H9 (cell line): ENCODE results near the gene SORCS2. TPM values are rescaled to one million over a fixed set of nuclear protein-coding genes. Genes with fewer than 3 reads are reported as not detected.

Source experiments
- DNase-seq: peaks from one replicate; pipeline ENCODE4 v3.0.0-alpha.2; 2017
- H2AFZ ChIP-seq: one replicate; pipeline ENCODE4 v1.6.1; 2013; ENCODE audit warnings: mild to moderate bottlenecking, low read length, control low read depth, moderate library complexity
- H2AK5ac ChIP-seq: 2 replicates; pipeline ENCODE4 v1.6.1; 2013; ENCODE audit warnings: low read length, control low read depth, mixed read lengths; ENCODE audit not compliant: insufficient read length
- H2BK120ac ChIP-seq: one replicate; pipeline ENCODE4 v1.6.1; 2013; ENCODE audit warnings: low read depth, mild to moderate bottlenecking, low read length, control low read depth, inconsistent platforms; ENCODE audit not compliant: poor library complexity, severe bottlenecking
- H2BK12ac ChIP-seq: 2 replicates; pipeline ENCODE4 v1.6.1; 2013; ENCODE audit warnings: low read length, control low read depth, mixed read lengths, low read depth; ENCODE audit not compliant: insufficient read length
- H2BK15ac ChIP-seq: 2 replicates; pipeline ENCODE4 v1.6.1; 2013; ENCODE audit warnings: low read depth, low read length, control low read depth
- H2BK20ac ChIP-seq: one replicate; pipeline ENCODE4 v1.6.1; 2013; ENCODE audit warnings: low read depth, mild to moderate bottlenecking, low read length, control low read depth, inconsistent platforms; ENCODE audit not compliant: poor library complexity, severe bottlenecking
- H2BK5ac ChIP-seq: 2 replicates; pipeline ENCODE4 v1.6.1; 2013; ENCODE audit warnings: low read length, control low read depth, mixed read lengths; ENCODE audit not compliant: insufficient read length
- H3K14ac ChIP-seq: 2 replicates; pipeline ENCODE4 v1.6.1; 2013; ENCODE audit warnings: low read length, control low read depth; ENCODE audit not compliant: insufficient read depth
- H3K18ac ChIP-seq: 2 replicates; pipeline ENCODE4 v1.6.1; 2013; ENCODE audit warnings: low read depth, mild to moderate bottlenecking, mixed read lengths, low read length, control low read depth; ENCODE audit not compliant: insufficient read length
- H3K23ac ChIP-seq: 2 replicates; pipeline ENCODE4 v1.6.1; 2013; ENCODE audit warnings: low read length, control low read depth, mixed read lengths, low read depth; ENCODE audit not compliant: insufficient read length
- H3K23me2 ChIP-seq: 2 replicates; pipeline ENCODE4 v1.6.1; 2013; ENCODE audit warnings: low read depth, mild to moderate bottlenecking, mixed read lengths, low read length, control low read depth; ENCODE audit not compliant: insufficient read length, poor library complexity, severe bottlenecking
- H3K27ac ChIP-seq: 2 replicates; pipeline ENCODE4 v1.5.1; 2013; ENCODE audit warnings: low read length, control low read depth, mixed read lengths, low read depth; ENCODE audit not compliant: insufficient read length
- H3K27me3 ChIP-seq: 2 replicates; pipeline ENCODE4 v1.6.1; 2013; ENCODE audit warnings: low read length, control low read depth, inconsistent platforms; ENCODE audit not compliant: insufficient read depth
- H3K4ac ChIP-seq: 2 replicates; pipeline ENCODE4 v1.6.1; 2013; ENCODE audit warnings: low read depth, mild to moderate bottlenecking, control low read depth, inconsistent platforms, low read length, moderate library complexity
- H3K4me1 ChIP-seq: 2 replicates; pipeline ENCODE4 v1.6.1; 2013; ENCODE audit warnings: low read length, control low read depth, inconsistent platforms; ENCODE audit not compliant: insufficient read depth
- H3K4me2 ChIP-seq: 2 replicates; pipeline ENCODE4 v1.6.1; 2013; ENCODE audit warnings: low read length, control low read depth, mixed read lengths; ENCODE audit not compliant: insufficient read length, insufficient read depth
- H3K56ac ChIP-seq: 2 replicates; pipeline ENCODE4 v1.6.1; 2013; ENCODE audit warnings: low read depth, mild to moderate bottlenecking, mixed read lengths, low read length, control low read depth; ENCODE audit not compliant: insufficient read length
- H3K79me1 ChIP-seq: 2 replicates; pipeline ENCODE4 v1.6.1; 2013; ENCODE audit warnings: low read depth, mild to moderate bottlenecking, moderate library complexity, low read length, control low read depth, inconsistent platforms; ENCODE audit not compliant: insufficient read depth, poor library complexity, severe bottlenecking
- H3K79me2 ChIP-seq: 2 replicates; pipeline ENCODE4 v1.6.1; 2013; ENCODE audit warnings: low read length, control low read depth, inconsistent platforms; ENCODE audit not compliant: insufficient read depth
- H3K9ac ChIP-seq: 2 replicates; pipeline ENCODE4 v1.6.1; 2013; ENCODE audit warnings: low read length, control low read depth, mixed read lengths; ENCODE audit not compliant: insufficient read length; ENCODE audit errors: extremely low read depth
- H3K9me3 ChIP-seq: one replicate; pipeline ENCODE4 v1.6.1; 2013; ENCODE audit warnings: low read depth, low read length, inconsistent platforms; ENCODE audit not compliant: control insufficient read depth
- H3T11ph ChIP-seq: one replicate; pipeline ENCODE4 v1.6.1; 2013; ENCODE audit warnings: mild to moderate bottlenecking, low read length, control low read depth, inconsistent platforms
- H4K20me1 ChIP-seq: one replicate; pipeline ENCODE4 v1.6.1; 2013; ENCODE audit not compliant: control insufficient read depth, insufficient read length, insufficient read depth
- H4K5ac ChIP-seq: 2 replicates; pipeline ENCODE4 v1.6.1; 2013; ENCODE audit warnings: low read depth, mild to moderate bottlenecking, mixed read lengths, low read length, control low read depth; ENCODE audit not compliant: insufficient read length
- H4K8ac ChIP-seq: replicated peaks from 2 replicates; pipeline ENCODE4 v1.6.1; 2013; ENCODE audit warnings: low read length, control low read depth, mixed read lengths, low read depth; ENCODE audit not compliant: insufficient read length
- H4K91ac ChIP-seq: 2 replicates; pipeline ENCODE4 v1.6.1; 2013; ENCODE audit warnings: low read depth, mild to moderate bottlenecking, moderate library complexity, mixed read lengths, low read length, control low read depth; ENCODE audit not compliant: insufficient read length
- H3K27ac Mint-ChIP-seq, 3 experiments: 2 replicates in 2 of 3; 3 replicates in 1 of 3; pipeline ENCODE4 v1.8.0; 2020 to 2021; ENCODE audit warnings: mixed read lengths in 3 of 3, mild to moderate bottlenecking in 1 of 3, moderate library complexity in 1 of 3
- H3K27me3 Mint-ChIP-seq: 2 replicates; pipeline ENCODE4 v1.8.0; 2021; ENCODE audit warnings: low read depth, mild to moderate bottlenecking, moderate library complexity, mixed read lengths
- H3K36me3 Mint-ChIP-seq, 3 experiments: 2 replicates in 2 of 3; 3 replicates in 1 of 3; pipeline ENCODE4 v1.8.0; 2020 to 2021; ENCODE audit warnings: low read depth in 3 of 3, mixed read lengths in 3 of 3; ENCODE audit not compliant: insufficient read depth in 1 of 3
- H3K4me1 Mint-ChIP-seq, 2 experiments: 2 replicates each; pipeline ENCODE4 v1.8.0; 2020; ENCODE audit warnings: mixed read lengths in 2 of 2
- H3K4me3 Mint-ChIP-seq, 2 experiments: 2 replicates in 1 of 2; 3 replicates in 1 of 2; pipeline ENCODE4 v1.8.0; 2020 to 2021; ENCODE audit warnings: mild to moderate bottlenecking in 2 of 2, mixed read lengths in 2 of 2, moderate library complexity in 1 of 2
- H3K9me3 Mint-ChIP-seq, 2 experiments: 2 replicates in 1 of 2; 3 replicates in 1 of 2; pipeline ENCODE4 v1.8.0; 2020; ENCODE audit warnings: mild to moderate bottlenecking in 2 of 2, mixed read lengths in 2 of 2, moderate library complexity in 1 of 2
- WGBS: extraction: QIAGEN DNeasy Blood & Tissue Kit; methylation state at CpG from one replicate; pipeline ENCODE4 v1.1.7; 2013; ENCODE audit warnings: missing lambda C conversion rate, low lambda C conversion rate, mixed read lengths; ENCODE audit not compliant: insufficient read length; ENCODE audit errors: extremely low coverage; 5-methylcytosine and 5-hydroxymethylcytosine counted together
- total RNA-seq: library from RNA; stranded (reverse); gene quantifications from 2 replicates; pipeline ENCODE4 v1.2.1, GENCODE V29; 2021
- TF ChIP-seq, protein P1 (sequence below): fragments of 200-600 bp; sonication (generic); conservative IDR thresholded peaks from 3 replicates; pipeline ENCODE4 v1.8.0; 2021; ENCODE audit warnings: antibody characterized with exemption, mild to moderate bottlenecking

SORCS2 gene
- total RNA-seq, 1 experiment from 2014 or later = 0.57 TPM

DNA sequence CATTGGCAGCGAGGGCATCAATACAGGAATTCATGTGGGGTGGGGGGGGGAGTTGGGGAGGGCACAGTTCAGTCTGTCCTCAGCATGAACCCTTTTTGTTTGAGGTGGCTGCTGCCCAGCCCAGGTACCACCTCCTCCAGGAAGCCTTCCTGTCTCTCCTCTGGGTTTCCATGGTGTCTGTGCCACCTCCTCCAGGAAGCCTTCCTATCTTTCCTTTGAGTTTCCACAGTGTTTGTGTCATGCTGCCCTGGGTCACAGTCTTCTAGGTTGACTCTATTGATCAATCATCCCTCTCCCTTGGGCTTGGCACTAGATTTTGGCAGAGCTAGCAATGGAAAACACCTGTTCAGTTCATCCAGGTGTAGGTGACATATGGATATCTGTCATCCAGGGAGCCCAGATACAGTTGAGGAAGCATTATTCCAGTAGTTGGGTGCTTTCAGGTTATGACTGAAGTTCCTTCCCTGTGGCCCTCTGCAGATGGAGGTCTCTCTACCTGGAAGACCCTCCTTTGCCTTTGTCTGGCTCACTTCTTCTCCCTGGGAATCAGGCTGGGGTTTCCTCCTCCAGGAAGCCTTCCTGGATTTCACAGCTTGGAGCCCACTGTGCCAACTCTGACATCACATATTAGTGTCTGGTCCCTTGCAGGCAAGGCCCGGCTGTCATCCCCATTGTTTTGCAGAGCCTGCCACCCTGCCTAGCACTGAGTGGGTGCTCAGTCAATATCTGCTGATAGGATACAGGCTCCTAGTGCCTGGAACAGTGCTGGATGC is 96.6 kb downstream of the SORCS2 start:
- Mint-ChIP-seq H3K27me3 (peaks cover 11% of the 10 kb centered on the region), H3K9me3 (no peaks in the 10 kb centered on the region), H3K4me3 (no peak overlapping the region), H3K36me3 (no peaks in the 10 kb centered on the region), H3K27ac (no peak overlapping the region), H3K4me1 (no peaks in the 10 kb centered on the region)
- H2BK120ac ChIP-seq = no peak overlapping the region
- H2BK5ac ChIP-seq = no peak overlapping the region
- no peak overlapping the region for H2BK15ac ChIP-seq
- H3K9ac ChIP-seq = no peak overlapping the region
- no peaks in the 10 kb centered on the region for H3K27me3 ChIP-seq
- H4K91ac ChIP-seq = no peak overlapping the region
- no peak overlapping the region for H2AK5ac ChIP-seq
- H4K20me1 ChIP-seq = no peaks in the 10 kb centered on the region
- H3K23ac ChIP-seq = no peak overlapping the region
- H4K5ac ChIP-seq = no peak overlapping the region
- no CpG with 5 or more reads among the region's 2 CpGs for WGBS
- no peak overlapping the region for H2AFZ ChIP-seq
- TF ChIP-seq, protein P1, sequence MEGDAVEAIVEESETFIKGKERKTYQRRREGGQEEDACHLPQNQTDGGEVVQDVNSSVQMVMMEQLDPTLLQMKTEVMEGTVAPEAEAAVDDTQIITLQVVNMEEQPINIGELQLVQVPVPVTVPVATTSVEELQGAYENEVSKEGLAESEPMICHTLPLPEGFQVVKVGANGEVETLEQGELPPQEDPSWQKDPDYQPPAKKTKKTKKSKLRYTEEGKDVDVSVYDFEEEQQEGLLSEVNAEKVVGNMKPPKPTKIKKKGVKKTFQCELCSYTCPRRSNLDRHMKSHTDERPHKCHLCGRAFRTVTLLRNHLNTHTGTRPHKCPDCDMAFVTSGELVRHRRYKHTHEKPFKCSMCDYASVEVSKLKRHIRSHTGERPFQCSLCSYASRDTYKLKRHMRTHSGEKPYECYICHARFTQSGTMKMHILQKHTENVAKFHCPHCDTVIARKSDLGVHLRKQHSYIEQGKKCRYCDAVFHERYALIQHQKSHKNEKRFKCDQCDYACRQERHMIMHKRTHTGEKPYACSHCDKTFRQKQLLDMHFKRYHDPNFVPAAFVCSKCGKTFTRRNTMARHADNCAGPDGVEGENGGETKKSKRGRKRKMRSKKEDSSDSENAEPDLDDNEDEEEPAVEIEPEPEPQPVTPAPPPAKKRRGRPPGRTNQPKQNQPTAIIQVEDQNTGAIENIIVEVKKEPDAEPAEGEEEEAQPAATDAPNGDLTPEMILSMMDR = no peak
- H3K4me1 ChIP-seq = no peaks in the 10 kb centered on the region
- no peaks in the 10 kb centered on the region for H3K23me2 ChIP-seq
- H2BK12ac ChIP-seq = no peak overlapping the region
- no peaks in the 10 kb centered on the region for H3K79me1 ChIP-seq
- no peak overlapping the region for H3K27ac ChIP-seq
- H3T11ph ChIP-seq = no peak overlapping the region
- no peaks in the 10 kb centered on the region for H3K79me2 ChIP-seq
- H2BK20ac ChIP-seq = no peak overlapping the region
- H3K9me3 ChIP-seq = no peaks in the 10 kb centered on the region
- H3K18ac ChIP-seq = no peak overlapping the region
- no peak overlapping the region for H4K8ac ChIP-seq
- no peak overlapping the region for H3K4me2 ChIP-seq
- no peak for DNase-seq
- H3K14ac ChIP-seq = peak overlapping the region; percentile 40; the same call in 1 of the 2 replicates
- no peak overlapping the region for H3K4ac ChIP-seq
- no peak overlapping the region for H3K56ac ChIP-seq
